IPS-18a (cell line): Measurements from ENCODE around the gene MYO3A.

Source experiments
- H3K27ac ChIP-seq: one replicate; pipeline ENCODE4 v1.5.1; 2013; ENCODE audit warnings: low read length
- H3K27me3 ChIP-seq: one replicate; pipeline ENCODE4 v1.6.1; 2013; ENCODE audit warnings: mild to moderate bottlenecking, low read length; ENCODE audit not compliant: control insufficient read depth, insufficient read depth
- H3K36me3 ChIP-seq: one replicate; pipeline ENCODE4 v1.6.1; 2013; ENCODE audit warnings: low read depth, low read length; ENCODE audit not compliant: control insufficient read depth
- H3K4me1 ChIP-seq: one replicate; pipeline ENCODE4 v1.6.1; 2013; ENCODE audit warnings: low read depth, low read length; ENCODE audit not compliant: control insufficient read depth
- H3K4me3 ChIP-seq: one replicate; pipeline ENCODE4 v1.5.1; 2013; ENCODE audit warnings: low read length
- H3K9ac ChIP-seq: one replicate; pipeline ENCODE4 v1.6.1; 2013; ENCODE audit warnings: mild to moderate bottlenecking, low read length, moderate library complexity
- H3K9me3 ChIP-seq: one replicate; pipeline ENCODE4 v1.6.1; 2013; ENCODE audit warnings: low read depth, low read length; ENCODE audit not compliant: control insufficient read depth

MYO3A gene

DNA sequence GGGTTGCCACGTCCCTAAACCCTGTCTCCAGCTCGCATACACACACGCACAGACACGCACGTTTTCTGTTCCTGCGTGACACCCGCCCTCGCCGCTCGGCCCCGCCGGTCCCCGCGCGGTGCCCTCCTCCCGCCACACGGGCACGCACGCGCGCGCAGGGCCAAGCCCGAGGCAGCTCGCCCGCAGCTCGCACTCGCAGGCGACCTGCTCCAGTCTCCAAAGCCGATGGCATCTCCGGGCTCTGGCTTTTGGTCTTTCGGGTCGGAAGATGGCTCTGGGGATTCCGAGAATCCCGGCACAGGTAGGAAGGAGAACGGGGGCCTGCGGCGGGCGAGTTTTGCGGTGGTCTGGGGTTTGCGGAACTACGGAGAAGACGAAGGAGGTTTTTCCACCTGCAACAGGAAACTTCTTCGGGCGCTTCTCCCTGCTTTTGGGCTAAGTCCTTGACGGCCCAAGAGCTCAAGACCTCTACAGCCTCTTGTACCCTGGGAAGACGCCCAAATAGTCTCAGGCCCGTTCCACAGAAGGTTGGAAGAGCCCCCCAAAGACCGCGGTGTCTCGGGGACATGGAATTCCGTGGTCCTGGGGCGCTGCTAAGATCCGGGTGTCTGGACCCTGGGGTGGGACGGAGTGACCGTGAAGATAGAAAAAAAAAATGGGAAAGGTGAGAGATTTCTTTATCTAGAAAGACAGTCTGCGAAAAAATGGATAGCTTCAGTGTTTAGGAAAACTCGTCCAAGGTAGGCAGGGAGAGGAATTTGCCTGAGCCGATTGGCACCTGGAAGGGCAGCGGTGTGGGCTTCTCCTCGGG, 282.8 kb downstream of the MYO3A start, which contains the start of gene GAD2:
Gene GAD2, plus strand, starts transcription at position 190 of the 811 bp plus-strand sequence. Its CDS starts 36 bp downstream, at position 226.
- H3K36me3 ChIP-seq = no peaks in the 10 kb centered on the region
- no peak within 1 kb of the TSS for H3K9ac ChIP-seq
- H3K4me1 ChIP-seq = peaks cover 38% of the 10 kb centered on the region
- H3K9me3 ChIP-seq = no peaks in the 10 kb centered on the region
- H3K4me3 ChIP-seq = peak within 1 kb of the TSS; percentile 60
- peaks cover 100% of the 10 kb centered on the region for H3K27me3 ChIP-seq
- no peak within 1 kb of the TSS for H3K27ac ChIP-seq

DNA sequence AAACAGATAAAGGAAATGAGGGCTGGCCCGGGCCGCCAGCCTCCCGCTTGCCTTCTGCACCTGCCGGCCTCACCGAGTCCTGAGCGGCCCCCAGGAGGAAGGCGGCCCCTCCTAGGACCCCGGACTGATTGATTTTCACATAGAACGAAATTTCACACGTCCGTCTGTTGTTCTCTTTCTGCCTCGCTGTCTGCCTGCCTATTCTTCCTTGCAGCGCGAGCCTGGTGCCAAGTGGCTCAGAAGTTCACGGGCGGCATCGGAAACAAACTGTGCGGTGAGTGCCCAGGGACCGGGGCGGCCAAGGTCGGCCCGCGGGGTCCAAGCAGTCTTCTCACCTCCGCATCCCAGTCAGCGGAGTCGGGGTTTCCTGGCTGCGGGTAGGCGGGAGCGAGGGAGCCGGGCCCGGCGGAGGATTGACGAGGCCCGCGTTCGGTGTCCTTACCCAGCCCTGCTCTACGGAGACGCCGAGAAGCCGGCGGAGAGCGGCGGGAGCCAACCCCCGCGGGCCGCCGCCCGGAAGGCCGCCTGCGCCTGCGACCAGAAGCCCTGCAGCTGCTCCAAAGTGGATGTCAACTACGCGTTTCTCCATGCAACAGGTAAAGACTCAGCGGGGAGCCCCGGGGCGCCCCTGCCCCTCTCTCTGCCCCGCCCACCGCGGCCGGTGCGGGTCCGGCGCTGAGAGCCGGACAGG, 283.5 kb downstream of the MYO3A start:
- peak overlapping the region; percentile 60 for H3K4me3 ChIP-seq
- no peaks in the 10 kb centered on the region for H3K36me3 ChIP-seq
- H3K27ac ChIP-seq = no peak overlapping the region
- H3K9ac ChIP-seq = no peak overlapping the region
- peaks cover 32% of the 10 kb centered on the region for H3K4me1 ChIP-seq
- no peaks in the 10 kb centered on the region for H3K9me3 ChIP-seq
- peaks cover 96% of the 10 kb centered on the region for H3K27me3 ChIP-seq

DNA sequence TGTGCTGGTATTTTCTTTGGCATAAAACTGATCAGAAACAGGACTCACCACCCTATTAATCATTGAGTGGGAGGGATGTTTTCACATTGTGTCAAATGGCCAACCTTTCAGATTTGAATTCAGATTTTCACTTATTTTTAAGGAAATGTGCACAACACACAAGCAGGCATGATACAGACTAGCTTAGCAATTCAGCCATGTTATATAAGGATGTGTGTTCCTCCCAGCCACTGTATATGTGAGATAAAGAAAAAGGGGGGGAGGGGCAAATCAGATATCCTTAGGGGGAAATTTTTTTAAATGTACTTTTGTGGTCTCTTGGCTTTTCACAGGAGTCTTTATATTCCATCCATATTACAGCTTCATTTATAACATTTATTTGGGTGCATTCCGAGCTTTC, 285.6 kb downstream of the MYO3A start:
- no peaks in the 10 kb centered on the region for H3K36me3 ChIP-seq
- peaks cover 19% of the 10 kb centered on the region for H3K4me1 ChIP-seq
- H3K9ac ChIP-seq = no peak overlapping the region
- no peak overlapping the region for H3K4me3 ChIP-seq
- H3K27ac ChIP-seq = no peak overlapping the region
- H3K27me3 ChIP-seq = peaks cover 75% of the 10 kb centered on the region
- no peaks in the 10 kb centered on the region for H3K9me3 ChIP-seq

DNA sequence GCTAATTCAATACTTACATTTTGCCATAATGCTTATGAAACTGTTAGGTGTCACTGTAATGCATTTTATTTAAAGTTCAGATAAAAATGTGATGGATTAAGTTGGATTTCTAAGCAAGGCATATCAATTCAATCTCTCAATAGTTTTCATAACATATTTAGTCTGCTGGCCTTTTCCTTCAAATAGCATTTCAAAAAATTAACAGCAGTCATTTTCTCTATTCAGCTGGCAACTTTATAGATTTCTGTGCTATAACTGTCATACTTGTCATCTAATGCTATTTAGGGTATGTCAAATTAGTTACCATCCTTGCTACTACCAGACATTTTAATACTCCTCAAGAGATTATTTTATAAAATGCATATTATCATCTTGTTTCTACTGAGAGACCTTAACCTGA, 286.9 kb downstream of the MYO3A start:
- Histone ChIP-seq H3K4me3 (no peak overlapping the region), H3K27me3 (peaks cover 62% of the 10 kb centered on the region), H3K36me3 (no peaks in the 10 kb centered on the region), H3K9me3 (no peaks in the 10 kb centered on the region), H3K4me1 (peaks cover 15% of the 10 kb centered on the region), H3K27ac (no peak overlapping the region), H3K9ac (no peak overlapping the region)

DNA sequence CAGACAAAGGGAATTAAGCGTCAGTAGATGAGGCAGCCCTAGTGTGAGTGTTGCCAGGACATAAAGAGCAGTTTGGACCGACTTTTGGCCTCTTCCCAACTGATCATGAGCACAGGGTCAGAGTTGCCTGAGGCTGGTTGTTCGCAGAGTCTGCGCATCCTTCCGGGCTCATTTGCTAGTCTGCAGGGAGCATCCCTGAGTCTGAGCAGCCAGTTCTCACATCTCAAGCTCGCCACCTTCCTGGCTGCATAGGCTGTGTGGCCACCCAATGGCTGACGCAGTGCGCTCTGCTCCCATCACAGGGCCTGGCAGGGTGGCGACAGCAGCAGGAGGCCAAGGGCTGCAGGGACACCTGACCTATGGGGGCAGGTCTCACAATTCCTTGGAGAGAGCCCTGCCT, 287.5 kb downstream of the MYO3A start:
- no peaks in the 10 kb centered on the region for H3K9me3 ChIP-seq
- H3K27ac ChIP-seq = no peak overlapping the region
- H3K4me3 ChIP-seq = no peak overlapping the region
- no peak overlapping the region for H3K9ac ChIP-seq
- H3K27me3 ChIP-seq = peaks cover 56% of the 10 kb centered on the region
- H3K36me3 ChIP-seq = no peaks in the 10 kb centered on the region
- peaks cover 15% of the 10 kb centered on the region for H3K4me1 ChIP-seq

DNA sequence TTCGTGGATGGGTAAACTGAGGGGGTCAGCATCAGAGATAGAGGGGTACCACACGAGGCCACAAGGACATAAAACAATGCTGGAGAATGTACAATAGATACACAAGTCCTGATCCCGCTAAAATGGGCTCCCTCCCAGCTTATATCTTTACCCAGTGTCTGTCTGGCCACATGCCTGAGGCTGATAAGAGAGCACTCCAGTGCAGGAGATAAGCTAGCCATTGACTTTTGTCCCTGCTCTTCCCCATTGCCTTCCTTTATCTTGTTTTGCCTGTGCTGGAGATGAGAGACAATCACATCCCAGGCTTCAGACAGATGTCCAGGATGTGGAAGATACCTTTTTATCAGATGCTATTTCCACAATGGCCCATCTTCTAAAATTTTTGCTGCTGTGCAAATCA, 288.5 kb downstream of the MYO3A start:
- Histone ChIP-seq H3K9ac (no peak overlapping the region), H3K27ac (no peak overlapping the region), H3K4me1 (peaks cover 11% of the 10 kb centered on the region), H3K4me3 (no peak overlapping the region), H3K9me3 (no peaks in the 10 kb centered on the region), H3K27me3 (peaks cover 46% of the 10 kb centered on the region), H3K36me3 (no peaks in the 10 kb centered on the region)

DNA sequence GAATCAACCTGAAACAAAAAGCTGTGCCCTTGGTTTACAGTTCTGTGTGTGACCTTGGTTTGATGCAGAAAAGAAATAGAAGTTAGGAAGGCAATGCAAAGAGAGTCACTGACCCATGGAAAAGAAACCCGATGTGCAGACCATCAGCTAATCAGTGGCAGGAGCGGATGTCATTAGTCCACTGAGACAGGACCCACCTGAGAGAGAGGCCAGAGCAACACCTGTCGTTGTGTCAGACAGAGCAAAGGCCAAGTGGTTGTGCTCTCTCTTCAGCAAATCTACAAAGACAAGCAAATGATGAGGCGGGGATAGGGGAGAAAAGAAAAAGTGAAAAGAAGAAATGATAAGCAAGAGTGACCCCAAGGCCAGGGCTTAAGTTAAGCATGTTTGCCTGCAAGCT, 291.3 kb downstream of the MYO3A start:
- Histone ChIP-seq H3K36me3 (no peaks in the 10 kb centered on the region), H3K4me1 (no peaks in the 10 kb centered on the region), H3K9me3 (no peaks in the 10 kb centered on the region), H3K27me3 (peaks cover 18% of the 10 kb centered on the region), H3K4me3 (no peak overlapping the region), H3K9ac (no peak overlapping the region), H3K27ac (no peak overlapping the region)

DNA sequence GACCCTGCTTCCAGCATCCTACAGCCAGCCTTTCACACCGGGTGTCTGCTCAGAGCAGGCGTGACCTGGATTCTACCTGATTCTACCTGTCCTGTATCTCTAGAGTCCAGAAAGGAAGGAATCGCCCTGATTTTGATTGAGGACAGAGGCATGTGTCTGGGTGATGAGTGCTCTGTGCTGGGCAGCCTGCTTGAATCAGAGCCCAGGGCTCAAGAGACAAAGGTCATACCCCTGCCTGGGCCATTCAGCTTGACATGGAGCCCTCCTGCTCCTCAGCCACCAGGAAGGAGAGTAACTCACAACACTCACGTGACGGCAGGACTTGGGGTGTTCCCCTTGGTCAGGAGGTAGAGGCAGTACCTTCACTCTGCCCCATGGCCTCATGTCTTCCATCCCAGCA, 293.8 kb downstream of the MYO3A start:
- H3K9me3 ChIP-seq = no peaks in the 10 kb centered on the region
- H3K9ac ChIP-seq = no peak overlapping the region
- no peaks in the 10 kb centered on the region for H3K27me3 ChIP-seq
- H3K36me3 ChIP-seq = no peaks in the 10 kb centered on the region
- no peak overlapping the region for H3K4me3 ChIP-seq
- no peaks in the 10 kb centered on the region for H3K4me1 ChIP-seq
- H3K27ac ChIP-seq = no peak overlapping the region

DNA sequence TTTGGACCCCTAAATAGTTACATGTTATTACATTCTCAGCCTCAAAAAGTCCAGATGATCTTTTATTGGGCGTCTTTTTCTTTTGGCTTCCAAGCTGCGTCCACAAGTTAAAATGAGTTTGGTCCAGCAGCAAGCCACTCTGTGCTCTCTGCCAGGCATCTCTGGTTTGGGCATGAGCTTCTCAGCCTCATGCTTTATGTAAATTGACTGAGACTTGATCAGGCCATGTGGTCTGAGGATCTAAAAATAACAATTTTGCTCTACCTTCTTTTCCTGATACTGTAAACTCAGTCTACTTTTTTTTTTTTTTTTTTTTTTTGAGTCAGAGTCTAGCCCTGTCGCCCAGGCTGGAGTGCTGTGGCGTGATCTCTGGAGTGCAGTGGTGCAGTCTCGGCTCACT, 298.1 kb downstream of the MYO3A start:
- Histone ChIP-seq H3K4me1 (no peaks in the 10 kb centered on the region), H3K27ac (no peak overlapping the region), H3K27me3 (no peaks in the 10 kb centered on the region), H3K4me3 (no peak overlapping the region), H3K9me3 (no peaks in the 10 kb centered on the region), H3K36me3 (no peaks in the 10 kb centered on the region), H3K9ac (no peak overlapping the region)

DNA sequence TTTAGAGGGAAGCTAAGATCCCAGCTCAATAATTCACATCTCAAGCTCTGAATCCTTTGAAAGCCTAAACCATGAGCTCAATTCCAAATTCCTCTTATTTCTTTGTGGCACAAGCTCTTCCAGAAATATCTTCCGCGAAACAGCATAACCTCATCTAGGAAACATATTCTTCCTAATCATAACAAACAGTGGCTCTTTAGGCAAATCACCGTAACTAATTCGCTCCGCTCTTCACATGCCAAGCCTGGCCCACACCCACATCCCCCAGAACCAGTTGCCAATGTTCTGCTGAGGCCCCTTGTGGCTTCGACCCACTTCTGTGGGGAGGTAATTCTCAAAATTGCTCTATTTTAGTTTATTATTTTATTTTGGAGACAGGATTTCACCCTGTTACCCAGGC, 301.7 kb downstream of the MYO3A start:
- H3K9ac ChIP-seq = no peak overlapping the region
- H3K27ac ChIP-seq = no peak overlapping the region
- H3K9me3 ChIP-seq = no peaks in the 10 kb centered on the region
- H3K27me3 ChIP-seq = no peaks in the 10 kb centered on the region
- no peaks in the 10 kb centered on the region for H3K4me1 ChIP-seq
- H3K36me3 ChIP-seq = no peaks in the 10 kb centered on the region
- H3K4me3 ChIP-seq = no peak overlapping the region

DNA sequence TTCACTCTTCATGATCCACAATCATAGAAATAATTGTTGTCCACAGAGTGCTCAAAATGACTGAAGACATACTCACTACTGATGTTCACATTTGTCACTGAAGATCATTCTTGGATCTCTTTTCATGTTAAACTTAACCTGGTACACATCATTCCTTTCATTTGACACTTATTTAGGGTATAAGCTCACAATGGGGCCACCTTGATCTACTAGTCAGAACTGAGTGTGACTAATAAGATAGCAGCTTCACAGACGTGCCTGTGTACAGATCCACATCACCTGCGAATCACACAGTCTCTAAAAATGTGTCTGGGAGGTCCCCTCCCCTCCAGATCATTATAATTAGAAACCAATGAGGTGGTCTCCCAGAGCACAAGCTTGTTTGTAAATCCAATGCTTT, 304.3 kb downstream of the MYO3A start:
- Histone ChIP-seq H3K27ac (no peak overlapping the region), H3K36me3 (no peaks in the 10 kb centered on the region), H3K9ac (no peak overlapping the region), H3K27me3 (no peaks in the 10 kb centered on the region), H3K9me3 (no peaks in the 10 kb centered on the region), H3K4me1 (peaks cover 11% of the 10 kb centered on the region), H3K4me3 (no peak overlapping the region)
